ENCODE data around the gene ZNF688.
A peak's percentile ranks its signal among the peaks of the same experiment; 100 is the strongest.
"Not testable (repeated sequence)": the region's sequence is repeated elsewhere in the genome, so short reads cannot be mapped to it uniquely, and the experiment has no call there.

Gene ZNF688

GRCh38 chr16:30554557-30555314 lies 16.8 kb downstream of the ZNF688 start:
- H3K9me3 Mint-ChIP-seq = no peaks in the 10 kb centered on the region
- H3K4me1 Mint-ChIP-seq = peaks cover 57% of the 10 kb centered on the region
- H3K36me3 Mint-ChIP-seq = peaks cover 69% of the 10 kb centered on the region
- ATAC-seq (no peak), DNase-seq (ENCODE audit: low spot score in 2 of 2) (no peak)
- H3K27ac Mint-ChIP-seq = peak overlapping the region; percentile 97
- H3K4me3 Mint-ChIP-seq = no peak overlapping the region

- ATAC-seq = no peak
- no peak for DNase-seq (ENCODE audit: low spot score in 2 of 2)
- Mint-ChIP-seq H3K36me3 (peaks cover 64% of the 10 kb centered on the region), H3K4me3 (no peak overlapping the region), H3K27ac (peak overlapping the region; percentile 97), H3K4me1 (peaks cover 57% of the 10 kb centered on the region), H3K9me3 (no peaks in the 10 kb centered on the region)
Observed at GRCh38 chr16:30553393-30553899, 18.1 kb downstream of the ZNF688 start.

- DNase-seq (ENCODE audit: low spot score in 2 of 2) (no peak), ATAC-seq (no peak)
- H3K4me3 Mint-ChIP-seq = peak overlapping the region; percentile 68
- H3K4me1 Mint-ChIP-seq = peaks cover 61% of the 10 kb centered on the region
- no peaks in the 10 kb centered on the region for H3K9me3 Mint-ChIP-seq
- peaks cover 59% of the 10 kb centered on the region for H3K36me3 Mint-ChIP-seq
- H3K27ac Mint-ChIP-seq = peak overlapping the region; percentile 97
Observed at GRCh38 chr16:30552956-30553355, 18.6 kb downstream of the ZNF688 start.

GRCh38 chr16:30551781-30552180 lies 19.7 kb downstream of the ZNF688 start:
- no peaks in the 10 kb centered on the region for H3K9me3 Mint-ChIP-seq
- ATAC-seq (peak; percentile 86), DNase-seq (ENCODE audit: low spot score in 2 of 2) (peak in 1 of 2 donors; percentile 68)
- H3K4me3 Mint-ChIP-seq = peak overlapping the region; percentile 68
- peak overlapping the region; percentile 97 for H3K27ac Mint-ChIP-seq
- H3K4me1 Mint-ChIP-seq = peaks cover 65% of the 10 kb centered on the region
- peaks cover 57% of the 10 kb centered on the region for H3K36me3 Mint-ChIP-seq

GRCh38 chr16:30548416-30549253 lies 22.9 kb downstream of the ZNF688 start:
- ATAC-seq (no peak), DNase-seq (ENCODE audit: low spot score in 2 of 2) (no peak)
- Mint-ChIP-seq H3K27ac (peak overlapping the region; percentile 60), H3K36me3 (peaks cover 26% of the 10 kb centered on the region), H3K4me1 (peaks cover 58% of the 10 kb centered on the region), H3K9me3 (no peaks in the 10 kb centered on the region), H3K4me3 (no peak overlapping the region)

GRCh38 chr16:30546115-30546514 lies 25.4 kb downstream of the ZNF688 start:
- ATAC-seq = no peak
- peaks cover 33% of the 10 kb centered on the region for H3K4me1 Mint-ChIP-seq
- H3K9me3 Mint-ChIP-seq = no peaks in the 10 kb centered on the region
- DNase-seq (ENCODE audit: low spot score in 2 of 2) = no peak
- peak overlapping the region; percentile 53 for H3K27ac Mint-ChIP-seq
- H3K4me3 Mint-ChIP-seq = no peak overlapping the region
- H3K36me3 Mint-ChIP-seq = peaks cover 1% of the 10 kb centered on the region

- peaks cover 4% of the 10 kb centered on the region for H3K36me3 Mint-ChIP-seq
- DNase-seq (ENCODE audit: low spot score in 2 of 2) (no peak), ATAC-seq (no peak)
- H3K4me3 Mint-ChIP-seq = no peak overlapping the region
- H3K4me1 Mint-ChIP-seq = peaks cover 25% of the 10 kb centered on the region
- no peak overlapping the region for H3K27ac Mint-ChIP-seq
- no peaks in the 10 kb centered on the region for H3K9me3 Mint-ChIP-seq
Observed at GRCh38 chr16:30543067-30543466, 28.4 kb downstream of the ZNF688 start.

- Mint-ChIP-seq H3K27ac (no peak overlapping the region), H3K9me3 (no peaks in the 10 kb centered on the region), H3K36me3 (peaks cover 17% of the 10 kb centered on the region), H3K4me1 (peaks cover 20% of the 10 kb centered on the region), H3K4me3 (no peak overlapping the region)
- no peak for DNase-seq (ENCODE audit: low spot score in 2 of 2)
- no peak for ATAC-seq
Observed at GRCh38 chr16:30541502-30542329, 29.8 kb downstream of the ZNF688 start.

GRCh38 chr16:30540916-30541464 lies 30.5 kb downstream of the ZNF688 start:
- Mint-ChIP-seq H3K36me3 (peaks cover 21% of the 10 kb centered on the region), H3K4me1 (peaks cover 20% of the 10 kb centered on the region)
- H3K4me3 Mint-ChIP-seq; H3K9me3 Mint-ChIP-seq; DNase-seq (ENCODE audit: low spot score in 2 of 2); H3K27ac Mint-ChIP-seq; ATAC-seq: not testable (repeated sequence)

GRCh38 chr16:30539986-30540526 lies 31.5 kb downstream of the ZNF688 start:
- not testable (repeated sequence) for H3K27ac Mint-ChIP-seq; H3K4me3 Mint-ChIP-seq; ATAC-seq; DNase-seq (ENCODE audit: low spot score in 2 of 2); H3K9me3 Mint-ChIP-seq
- Mint-ChIP-seq H3K4me1 (peaks cover 22% of the 10 kb centered on the region), H3K36me3 (peaks cover 31% of the 10 kb centered on the region)

GRCh38 chr16:30539000-30539964 lies 32.2 kb downstream of the ZNF688 start:
- Mint-ChIP-seq H3K27ac (no peak overlapping the region), H3K9me3 (no peaks in the 10 kb centered on the region), H3K4me3 (no peak overlapping the region), H3K4me1 (peaks cover 25% of the 10 kb centered on the region), H3K36me3 (peaks cover 37% of the 10 kb centered on the region)
- ATAC-seq (no peak), DNase-seq (ENCODE audit: low spot score in 2 of 2) (no peak)

GRCh38 chr16:30536391-30537024 lies 35.0 kb downstream of the ZNF688 start:
- not testable (repeated sequence) for DNase-seq (ENCODE audit: low spot score in 2 of 2); ATAC-seq; H3K9me3 Mint-ChIP-seq
- Mint-ChIP-seq H3K4me3 (peak overlapping the region; percentile 88), H3K27ac (peak overlapping the region; percentile 96), H3K36me3 (peaks cover 44% of the 10 kb centered on the region), H3K4me1 (peaks cover 30% of the 10 kb centered on the region)

- Mint-ChIP-seq H3K9me3 (no peaks in the 10 kb centered on the region), H3K27ac (peak overlapping the region; percentile 96), H3K4me1 (peaks cover 30% of the 10 kb centered on the region), H3K4me3 (peak overlapping the region; percentile 88), H3K36me3 (peaks cover 51% of the 10 kb centered on the region)
- ATAC-seq = peak; percentile 81
- DNase-seq (ENCODE audit: low spot score in 2 of 2) = peak; percentile 43 to 82
Observed at GRCh38 chr16:30535777-30536190, 35.7 kb downstream of the ZNF688 start.
